ENCODE results near the gene AHR. TPM values are rescaled to one million over a fixed set of nuclear protein-coding genes. Genes with fewer than 3 reads are reported as not detected.

The AHR gene
- total RNA-seq, 2 donors from 2014 or later: 30.3 to 48.9 TPM

DNA sequence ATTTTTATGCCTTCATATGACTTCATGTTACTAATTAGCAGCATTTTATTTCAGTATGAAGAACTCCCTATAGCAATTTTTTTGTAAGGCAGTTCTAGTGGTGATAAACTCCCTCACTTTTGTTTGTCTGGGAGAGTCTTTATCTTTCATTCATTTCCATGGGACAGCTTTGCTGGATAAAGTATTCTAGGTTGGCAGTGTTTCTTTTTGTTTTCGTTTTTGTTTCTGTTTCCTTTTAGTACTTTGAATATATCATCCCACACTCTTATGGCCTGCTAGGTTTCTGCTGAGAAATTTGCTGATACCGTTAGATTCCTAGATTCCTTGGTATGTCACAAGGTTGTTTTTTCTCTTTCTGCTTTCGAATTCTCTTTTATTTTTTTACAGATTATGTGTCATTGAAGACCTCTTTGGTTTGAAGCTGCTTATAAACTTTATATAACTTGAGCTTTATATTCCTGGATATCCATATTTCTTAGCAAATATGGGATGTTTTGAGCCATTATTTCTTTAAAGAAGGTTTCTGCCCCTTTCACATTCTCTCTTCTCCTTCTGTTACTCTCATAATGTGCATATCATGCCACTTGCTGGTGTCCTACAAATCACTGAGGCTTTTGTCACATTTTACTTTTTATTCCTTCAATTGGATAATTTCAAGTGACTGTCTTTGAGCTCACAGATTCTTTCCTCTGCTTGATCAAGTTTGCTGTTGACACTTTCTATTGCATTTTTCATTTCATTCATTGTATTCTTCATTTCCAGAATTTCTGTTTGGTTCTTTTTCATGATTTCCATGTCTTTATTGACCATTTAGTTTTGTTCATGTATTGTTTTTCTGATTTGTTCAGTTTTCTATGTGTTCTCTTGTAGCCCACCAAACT lies 28.9 kb upstream of the AHR start:
- intact Hi-C loops (cut with DNase I): no loop called here
- Histone ChIP-seq H3K4me3 (no peak overlapping the region), H3K4me1 (no peaks in the 10 kb centered on the region)

DNA sequence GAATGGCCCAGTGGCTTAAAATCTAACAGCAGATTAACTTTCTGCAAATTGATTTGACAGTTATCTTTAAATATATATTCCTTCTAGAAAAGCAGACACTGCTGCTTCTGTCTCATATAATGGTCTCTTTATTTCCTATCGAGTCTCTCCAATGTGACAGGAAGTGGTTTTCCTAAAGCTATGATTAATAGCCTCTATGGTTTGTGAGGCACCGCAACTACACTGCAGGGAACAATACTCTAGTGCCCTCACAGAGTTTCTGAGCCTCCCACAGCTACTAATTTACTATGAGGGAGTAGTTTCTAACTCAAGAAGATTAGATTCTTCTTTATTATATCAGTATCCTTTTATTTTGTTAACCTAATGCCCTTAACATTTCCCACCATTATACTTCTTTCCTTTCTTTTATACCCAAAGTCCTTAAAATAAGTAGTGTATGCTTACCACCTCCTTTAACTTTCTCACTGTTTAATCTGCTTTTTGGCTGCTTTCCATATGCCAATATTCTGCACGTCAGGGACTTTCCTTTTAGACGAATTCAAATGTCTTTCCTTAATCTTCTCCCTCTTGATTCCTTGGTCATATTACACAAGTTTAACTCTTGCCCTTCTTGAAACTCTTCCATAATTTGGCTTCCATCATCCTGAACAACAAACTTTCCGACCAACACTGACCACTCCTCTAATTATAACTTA lies 23.8 kb upstream of the AHR start:
- H3K4me1 ChIP-seq: no peaks in the 10 kb centered on the region
- no peaks in the 10 kb centered on the region for H3K27me3 ChIP-seq
- DNase-seq: no peak
- no peak overlapping the region for H3K27ac ChIP-seq
- no peak overlapping the region for H3K4me3 ChIP-seq
- no peak overlapping the region for H3K9ac ChIP-seq (ENCODE audit: low read depth in 2 of 2, low read length in 2 of 2)
- intact Hi-C loops (cut with DNase I): no loop called here
- no peaks in the 10 kb centered on the region for H3K9me3 ChIP-seq
- TF ChIP-seq, protein P1, sequence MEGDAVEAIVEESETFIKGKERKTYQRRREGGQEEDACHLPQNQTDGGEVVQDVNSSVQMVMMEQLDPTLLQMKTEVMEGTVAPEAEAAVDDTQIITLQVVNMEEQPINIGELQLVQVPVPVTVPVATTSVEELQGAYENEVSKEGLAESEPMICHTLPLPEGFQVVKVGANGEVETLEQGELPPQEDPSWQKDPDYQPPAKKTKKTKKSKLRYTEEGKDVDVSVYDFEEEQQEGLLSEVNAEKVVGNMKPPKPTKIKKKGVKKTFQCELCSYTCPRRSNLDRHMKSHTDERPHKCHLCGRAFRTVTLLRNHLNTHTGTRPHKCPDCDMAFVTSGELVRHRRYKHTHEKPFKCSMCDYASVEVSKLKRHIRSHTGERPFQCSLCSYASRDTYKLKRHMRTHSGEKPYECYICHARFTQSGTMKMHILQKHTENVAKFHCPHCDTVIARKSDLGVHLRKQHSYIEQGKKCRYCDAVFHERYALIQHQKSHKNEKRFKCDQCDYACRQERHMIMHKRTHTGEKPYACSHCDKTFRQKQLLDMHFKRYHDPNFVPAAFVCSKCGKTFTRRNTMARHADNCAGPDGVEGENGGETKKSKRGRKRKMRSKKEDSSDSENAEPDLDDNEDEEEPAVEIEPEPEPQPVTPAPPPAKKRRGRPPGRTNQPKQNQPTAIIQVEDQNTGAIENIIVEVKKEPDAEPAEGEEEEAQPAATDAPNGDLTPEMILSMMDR (IDR thresholded peaks at IDR 0.05): no peak
- no peaks in the 10 kb centered on the region for H3K36me3 ChIP-seq

More for the DNA sequence above, 28.9 kb upstream of the AHR start:
- Histone ChIP-seq H3K27ac (no peak overlapping the region), H3K9me3 (no peaks in the 10 kb centered on the region), H3K27me3 (no peaks in the 10 kb centered on the region), H3K9ac (ENCODE audit: low read depth in 2 of 2, low read length in 2 of 2) (no peak overlapping the region), H3K36me3 (no peaks in the 10 kb centered on the region)
- TF ChIP-seq, protein P1 (IDR thresholded peaks at IDR 0.05): no peak
- DNase-seq: no peak

- H3K27me3 ChIP-seq: no peaks in the 10 kb centered on the region
- H3K27ac ChIP-seq: no peak overlapping the region
- TF ChIP-seq, protein P1 (IDR thresholded peaks at IDR 0.05): no peak
- no peak overlapping the region for H3K4me3 ChIP-seq
- H3K9me3 ChIP-seq: no peaks in the 10 kb centered on the region
- intact Hi-C loops (cut with DNase I): no loop called here
- no peaks in the 10 kb centered on the region for H3K4me1 ChIP-seq
- no peaks in the 10 kb centered on the region for H3K36me3 ChIP-seq
- H3K9ac ChIP-seq (ENCODE audit: low read depth in 2 of 2, low read length in 2 of 2): no peak overlapping the region
- no peak for DNase-seq
Measured at GRCh38 chr7:17275749-17276671, 22.4 kb upstream of the AHR start.

GRCh38 chr7:17279061-17279460 lies 19.4 kb upstream of the AHR start:
- Histone ChIP-seq H3K27ac (no peak overlapping the region), H3K9ac (ENCODE audit: low read depth in 2 of 2, low read length in 2 of 2) (no peak overlapping the region), H3K9me3 (no peaks in the 10 kb centered on the region), H3K27me3 (no peaks in the 10 kb centered on the region), H3K4me3 (no peak overlapping the region), H3K36me3 (no peaks in the 10 kb centered on the region), H3K4me1 (no peaks in the 10 kb centered on the region)
- TF ChIP-seq, protein P1 (IDR thresholded peaks at IDR 0.05): no peak
- DNase-seq: no peak
- intact Hi-C loops (cut with DNase I): no loop called here

GRCh38 chr7:17289074-17289645 lies 9.3 kb upstream of the AHR start:
- Histone ChIP-seq H3K4me3 (no peak overlapping the region), H3K4me1 (no peaks in the 10 kb centered on the region), H3K9me3 (no peaks in the 10 kb centered on the region), H3K9ac (ENCODE audit: low read depth in 2 of 2, low read length in 2 of 2) (no peak overlapping the region), H3K36me3 (no peaks in the 10 kb centered on the region), H3K27ac (no peak overlapping the region), H3K27me3 (no peaks in the 10 kb centered on the region)
- intact Hi-C loops (cut with DNase I): no loop called here
- TF ChIP-seq, protein P1 (IDR thresholded peaks at IDR 0.05): no peak
- no peak for DNase-seq

Data from colonic mucosa (tissue), 4 donors.